HEK293T (cell line): ENCODE data around the gene ERC1.

Experiments used
- CTCF ChIA-PET: fragments of 350-600 bp; formaldehyde crosslinking; extraction: SDS; loops from one replicate; lab custom pipeline; 2021; ENCODE audit warnings: antibody characterized with exemption, inconsistent platforms; lab: Yijun Ruan, JAX
- POLR2A ChIA-PET: fragments of 350-600 bp; formaldehyde crosslinking; extraction: SDS; loops from one replicate; lab custom pipeline; 2020; ENCODE audit warnings: antibody characterized with exemption, inconsistent platforms; lab: Yijun Ruan, JAX
- DNase-seq: peaks from one replicate; pipeline ENCODE4 v3.0.0; 2012; ENCODE audit warnings: mixed read lengths; ENCODE audit errors: extremely low spot score
- ARNT ChIP-seq: fragments of 450-650 bp; IDR thresholded peaks from 2 replicates; pipeline ENCODE4 v1.6.1; 2017; ENCODE audit warnings: mild to moderate bottlenecking
- BHLHE40 ChIP-seq: fragments of 450-650 bp; IDR thresholded peaks from 2 replicates; pipeline ENCODE4 v1.6.1; 2016; ENCODE audit warnings: mild to moderate bottlenecking, moderate library complexity, borderline replicate concordance
- CTBP1 ChIP-seq: fragments of 450-650 bp; IDR thresholded peaks from 2 replicates; pipeline ENCODE4 v1.6.1; 2016; ENCODE audit warnings: borderline replicate concordance
- ELF4 ChIP-seq: fragments of 450-650 bp; IDR thresholded peaks from 2 replicates; pipeline ENCODE4 v1.6.1; 2017; ENCODE audit warnings: antibody characterized with exemption
- FOXA1 ChIP-seq: fragments of 450-650 bp; IDR thresholded peaks from 2 replicates; pipeline ENCODE4 v1.6.1; 2016; ENCODE audit warnings: mild to moderate bottlenecking
- FOXK2 ChIP-seq: fragments of 450-650 bp; IDR thresholded peaks from 2 replicates; pipeline ENCODE4 v1.6.1; 2016; ENCODE audit warnings: mild to moderate bottlenecking
- FOXM1 ChIP-seq: fragments of 450-650 bp; IDR thresholded peaks from 2 replicates; pipeline ENCODE4 v1.6.1; 2017; ENCODE audit warnings: mild to moderate bottlenecking, borderline replicate concordance
- HDGF ChIP-seq: fragments of 450-650 bp; IDR thresholded peaks from 2 replicates; pipeline ENCODE4 v1.6.1; 2017; ENCODE audit warnings: antibody characterized with exemption, borderline replicate concordance
- L3MBTL2 ChIP-seq: fragments of 450-650 bp; conservative IDR thresholded peaks from 2 replicates; pipeline ENCODE4 v1.6.1; 2016; ENCODE audit warnings: mild to moderate bottlenecking
- LEF1 ChIP-seq: fragments of 450-650 bp; IDR thresholded peaks from 2 replicates; pipeline ENCODE4 v1.6.1; 2017; ENCODE audit warnings: mild to moderate bottlenecking, borderline replicate concordance
- NFRKB ChIP-seq: fragments of 450-650 bp; IDR thresholded peaks from 2 replicates; pipeline ENCODE4 v1.6.1; 2016; ENCODE audit warnings: mild to moderate bottlenecking, moderate library complexity
- PKNOX1 ChIP-seq: fragments of 450-650 bp; IDR thresholded peaks from 2 replicates; pipeline ENCODE4 v1.6.1; 2016
- SP1 ChIP-seq: fragments of 450-650 bp; IDR thresholded peaks from 2 replicates; pipeline ENCODE4 v1.6.1; 2017
- SUZ12 ChIP-seq: fragments of 450-650 bp; IDR thresholded peaks from 2 replicates; pipeline ENCODE4 v1.6.1; 2016; ENCODE audit warnings: mild to moderate bottlenecking
- TARDBP ChIP-seq: fragments of 450-650 bp; IDR thresholded peaks from 2 replicates; pipeline ENCODE4 v1.6.1; 2016
- ZNF384 ChIP-seq: fragments of 450-650 bp; IDR thresholded peaks from 2 replicates; pipeline ENCODE4 v1.6.1; 2016

The ERC1 gene

DNA sequence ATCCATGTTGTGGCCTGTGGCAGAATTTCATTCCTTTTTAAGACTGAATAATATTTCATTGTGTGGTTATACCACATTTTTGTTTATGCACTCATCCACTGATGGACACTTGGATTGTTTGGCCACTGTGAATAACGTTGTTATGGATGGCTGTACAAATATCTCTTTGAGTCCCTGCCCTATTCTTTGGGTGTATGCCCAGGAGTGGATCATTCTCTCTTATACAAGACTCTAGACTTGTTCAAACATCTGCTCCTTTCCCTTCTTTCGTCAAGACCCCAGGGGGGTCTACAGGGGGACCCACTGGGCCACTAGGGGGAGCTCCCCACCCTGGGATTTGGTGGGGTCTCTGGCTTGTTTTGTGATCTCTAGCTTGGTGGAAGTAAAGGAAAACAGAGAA is 526.0 kb downstream of the ERC1 start:
- peak; percentile 34 for DNase-seq
- ChIA-PET POLR2A (no interaction called here), CTCF (interaction anchor here (0.6 to 1.9 kb wide), 12 partner anchors 9 to 1234 kb away, joined by 3 to 10 read pairs (median 4); no protein-coding TSS in a partner anchor)
- TF ChIP-seq SUZ12 = no peak
- no peak for TF ChIP-seq ARNT
- TF ChIP-seq ZNF384 = no peak
- no peak for TF ChIP-seq NFRKB
- no peak for TF ChIP-seq ELF4
- TF ChIP-seq LEF1 = no peak
- TF ChIP-seq FOXK2 = no peak
- no peak for TF ChIP-seq BHLHE40
- TF ChIP-seq SP1 = no peak
- TF ChIP-seq FOXA1 = no peak
- no peak for TF ChIP-seq PKNOX1

- DNase-seq = no peak
- ChIA-PET CTCF (interaction anchor here (0.6 to 1.9 kb wide), 12 partner anchors 8 to 571 kb away, joined by 3 to 10 read pairs (median 4); no protein-coding TSS in a partner anchor), POLR2A (interaction anchor here (1.0 kb wide), 1 partner anchor 70 kb away, joined by 3 read pairs; no protein-coding TSS in a partner anchor)
- no peak for TF ChIP-seq NFRKB
- TF ChIP-seq FOXK2 = no peak
- TF ChIP-seq LEF1 = no peak
- no peak for TF ChIP-seq BHLHE40
- no peak for TF ChIP-seq CTBP1
- no peak for TF ChIP-seq SP1
- no peak for TF ChIP-seq TARDBP
- no peak for TF ChIP-seq HDGF
- no peak for TF ChIP-seq FOXM1
- no peak for TF ChIP-seq L3MBTL2
- TF ChIP-seq ELF4 = no peak
- TF ChIP-seq ZNF384 = no peak
- TF ChIP-seq PKNOX1 = no peak
- no peak for TF ChIP-seq SUZ12
- TF ChIP-seq FOXA1 = no peak
- no peak for TF ChIP-seq ARNT
These were observed 526.9 kb downstream of the ERC1 start for GRCh38 chr12:1517734-1518525.

GRCh38 chr12:1518591-1519516 is 527.8 kb downstream of the ERC1 start:
- ChIA-PET POLR2A (interaction anchor here (1.0 kb wide), 1 partner anchor 69 kb away, joined by 3 read pairs; no protein-coding TSS in a partner anchor), CTCF (interaction anchor here (0.7 kb wide), 1 partner anchor 87 kb away, joined by 3 read pairs; no protein-coding TSS in a partner anchor)
- no peak for TF ChIP-seq FOXM1
- DNase-seq = no peak

DNA sequence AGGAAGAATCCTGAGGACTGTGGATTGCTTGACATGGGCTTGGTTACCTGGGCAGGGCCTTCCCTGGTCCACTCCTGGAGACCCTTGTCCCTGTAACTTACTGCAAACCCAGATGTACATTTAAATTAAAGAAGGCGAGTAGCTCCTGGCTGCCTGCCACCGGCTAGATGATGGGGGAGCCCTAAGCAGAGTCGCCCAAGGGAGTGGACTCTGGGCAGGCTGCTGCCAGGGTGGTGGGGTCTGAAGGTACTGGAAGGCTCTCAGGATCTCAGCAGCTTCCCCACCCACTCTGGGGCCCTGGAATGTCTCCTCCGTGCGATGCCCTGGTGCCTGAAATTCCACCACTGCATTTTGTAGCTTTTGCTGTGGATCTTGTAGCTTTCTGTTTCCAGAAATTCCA is 528.6 kb downstream of the ERC1 start:
- TF ChIP-seq SP1 (no peak), FOXK2 (no peak)
- DNase-seq = no peak
- ChIA-PET CTCF (no interaction called here), POLR2A (no interaction called here)

DNA sequence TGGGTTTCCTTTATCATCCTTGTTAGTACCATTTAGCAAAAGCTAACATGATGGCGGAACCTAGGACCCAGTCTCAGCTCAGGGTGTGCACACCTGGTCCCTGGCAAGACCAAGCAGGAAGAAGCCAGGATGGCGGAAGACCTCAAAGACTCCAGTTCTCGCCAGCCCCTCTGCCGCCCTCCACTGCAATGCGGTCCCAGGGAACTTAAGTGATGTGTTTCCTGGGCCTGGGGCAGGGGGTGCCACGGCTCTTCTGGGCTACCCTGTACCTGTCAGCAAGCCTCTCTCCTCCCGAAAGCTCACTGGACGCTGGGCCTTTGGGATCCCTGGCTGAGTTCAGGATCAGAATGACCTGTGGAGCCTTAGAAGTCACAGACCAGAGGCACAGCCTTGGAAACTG is 532.0 kb downstream of the ERC1 start:
- DNase-seq = no peak
- POLR2A ChIA-PET = no interaction called here
- TF ChIP-seq ARNT (no peak), L3MBTL2 (no peak), NFRKB (no peak), LEF1 (no peak), SP1 (no peak), HDGF (no peak), ELF4 (no peak), FOXK2 (no peak), PKNOX1 (no peak), TARDBP (no peak), FOXA1 (no peak), CTBP1 (no peak), FOXM1 (no peak), BHLHE40 (no peak)
- CTCF ChIA-PET = no interaction called here

- CTCF ChIA-PET = no interaction called here
- POLR2A ChIA-PET = no interaction called here
- no peak for TF ChIP-seq SUZ12
- TF ChIP-seq ARNT = no peak
- TF ChIP-seq FOXK2 = no peak
- no peak for TF ChIP-seq ZNF384
- no peak for TF ChIP-seq TARDBP
- TF ChIP-seq NFRKB = no peak
- no peak for DNase-seq
These were observed 532.6 kb downstream of the ERC1 start for GRCh38 chr12:1523558-1524050.
